ENCODE results near the gene MAP2K7.
"Not testable (repeated sequence)": the region's sequence is repeated elsewhere in the genome, so short reads cannot be mapped to it uniquely, and the experiment has no call there.

The MAP2K7 gene

DNA sequence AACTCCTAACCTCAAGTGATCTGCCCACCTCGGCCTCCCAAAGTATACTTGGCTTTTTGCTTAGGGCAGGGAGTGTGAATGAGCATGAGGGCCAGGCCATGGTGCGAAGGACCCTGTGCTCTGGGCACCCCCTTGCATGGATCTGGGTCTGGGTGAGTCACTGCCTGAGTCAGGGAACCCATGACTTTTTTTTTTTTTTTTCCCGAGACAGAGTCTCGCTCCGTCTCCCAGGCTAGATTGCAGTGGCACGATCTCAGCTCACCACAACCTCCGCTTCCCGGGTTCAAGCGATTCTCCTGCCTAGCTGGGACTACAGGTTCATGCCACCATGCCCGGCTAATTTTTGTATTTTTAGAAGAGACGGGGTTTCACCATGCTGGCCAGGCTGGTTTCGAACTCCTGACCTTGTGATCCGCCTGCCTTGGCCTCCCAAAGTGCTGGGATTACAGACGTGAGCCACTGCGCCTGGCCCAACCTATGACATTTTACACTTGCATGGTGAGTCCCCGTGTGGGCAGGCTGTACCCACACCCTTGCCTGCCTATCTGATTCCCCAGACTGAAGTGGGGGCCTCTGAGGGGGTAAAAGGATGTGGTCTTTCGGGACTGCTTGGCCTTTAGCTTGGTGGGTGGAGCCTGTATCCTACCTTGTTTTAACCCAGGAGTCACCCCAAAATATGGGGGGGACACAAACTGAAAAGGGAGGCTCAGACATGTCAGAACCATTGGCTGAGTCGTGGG, 10.1 kb upstream of the MAP2K7 start:
- H3K9me3 ChIP-seq (ENCODE audit: control insufficient read depth in 1 of 2, low read length in 2 of 2); H3K4me1 ChIP-seq (ENCODE audit: control insufficient read depth in 1 of 2, insufficient read depth in 2 of 2, low read length in 2 of 2); H3K36me3 ChIP-seq (ENCODE audit: control insufficient read depth in 1 of 2, insufficient read depth in 2 of 2, low read length in 2 of 2); H3K27me3 ChIP-seq (ENCODE audit: low read depth, low read length); H3K27ac ChIP-seq (ENCODE audit: low read length); H3K4me3 ChIP-seq (ENCODE audit: low read depth in 1 of 2, low read length in 2 of 2): not testable (repeated sequence)

DNA sequence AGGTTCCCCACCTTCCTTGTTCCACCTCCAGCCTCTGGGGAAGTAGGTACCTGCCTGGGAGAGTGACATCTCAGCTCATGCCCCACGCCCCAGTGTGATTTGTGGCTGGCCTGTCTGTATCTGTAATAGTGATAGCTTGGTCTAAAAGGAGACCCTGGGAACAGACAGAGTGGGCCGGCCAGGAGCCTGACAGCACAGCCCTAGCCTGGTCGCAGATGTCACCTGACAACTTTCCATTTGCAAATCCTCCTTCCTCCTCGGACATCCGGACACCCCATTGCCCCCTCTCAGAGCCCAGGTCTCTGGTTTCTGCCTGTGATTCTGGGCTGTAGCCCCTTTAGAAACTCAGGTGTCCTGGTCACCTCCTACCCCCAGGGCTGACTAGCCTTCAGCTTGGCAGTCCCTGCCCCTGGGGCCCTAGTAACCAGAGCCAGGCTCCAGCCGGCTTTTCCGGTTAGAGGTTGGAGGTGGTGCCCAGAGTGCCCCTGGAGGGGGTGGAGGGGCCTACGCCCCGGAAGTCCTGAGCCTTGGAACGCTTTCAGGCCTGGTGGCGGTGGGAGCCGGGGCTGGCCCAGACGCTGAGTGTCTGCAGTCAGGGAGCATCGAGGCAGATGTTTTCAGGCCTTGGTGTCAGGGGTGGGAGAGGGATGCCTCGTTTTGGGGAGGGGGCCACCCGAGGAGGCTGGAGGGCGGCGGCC, 8.9 kb upstream of the MAP2K7 start:
- Histone ChIP-seq H3K4me1 (ENCODE audit: control insufficient read depth in 1 of 2, insufficient read depth in 2 of 2, low read length in 2 of 2) (no peaks in the 10 kb centered on the region), H3K9me3 (ENCODE audit: control insufficient read depth in 1 of 2, low read length in 2 of 2) (no peaks in the 10 kb centered on the region), H3K27me3 (ENCODE audit: low read depth, low read length) (no peaks in the 10 kb centered on the region), H3K4me3 (ENCODE audit: low read depth in 1 of 2, low read length in 2 of 2) (no peak overlapping the region), H3K27ac (ENCODE audit: low read length) (no peak overlapping the region), H3K36me3 (ENCODE audit: control insufficient read depth in 1 of 2, insufficient read depth in 2 of 2, low read length in 2 of 2) (no peaks in the 10 kb centered on the region)

GRCh38 chr19:7895565-7895964, 8.1 kb upstream of the MAP2K7 start:
- H3K27ac ChIP-seq (ENCODE audit: low read length): no peak overlapping the region
- no peaks in the 10 kb centered on the region for H3K27me3 ChIP-seq (ENCODE audit: low read depth, low read length)
- no peaks in the 10 kb centered on the region for H3K9me3 ChIP-seq (ENCODE audit: control insufficient read depth in 1 of 2, low read length in 2 of 2)
- no peaks in the 10 kb centered on the region for H3K4me1 ChIP-seq (ENCODE audit: control insufficient read depth in 1 of 2, insufficient read depth in 2 of 2, low read length in 2 of 2)
- H3K4me3 ChIP-seq (ENCODE audit: low read depth in 1 of 2, low read length in 2 of 2): no peak overlapping the region
- no peaks in the 10 kb centered on the region for H3K36me3 ChIP-seq (ENCODE audit: control insufficient read depth in 1 of 2, insufficient read depth in 2 of 2, low read length in 2 of 2)

GRCh38 chr19:7897292-7897691, 6.4 kb upstream of the MAP2K7 start:
- Histone ChIP-seq H3K27me3 (ENCODE audit: low read depth, low read length) (no peaks in the 10 kb centered on the region), H3K36me3 (ENCODE audit: control insufficient read depth in 1 of 2, insufficient read depth in 2 of 2, low read length in 2 of 2) (no peaks in the 10 kb centered on the region), H3K9me3 (ENCODE audit: control insufficient read depth in 1 of 2, low read length in 2 of 2) (no peaks in the 10 kb centered on the region), H3K27ac (ENCODE audit: low read length) (no peak overlapping the region), H3K4me1 (ENCODE audit: control insufficient read depth in 1 of 2, insufficient read depth in 2 of 2, low read length in 2 of 2) (no peaks in the 10 kb centered on the region), H3K4me3 (ENCODE audit: low read depth in 1 of 2, low read length in 2 of 2) (no peak overlapping the region)

DNA sequence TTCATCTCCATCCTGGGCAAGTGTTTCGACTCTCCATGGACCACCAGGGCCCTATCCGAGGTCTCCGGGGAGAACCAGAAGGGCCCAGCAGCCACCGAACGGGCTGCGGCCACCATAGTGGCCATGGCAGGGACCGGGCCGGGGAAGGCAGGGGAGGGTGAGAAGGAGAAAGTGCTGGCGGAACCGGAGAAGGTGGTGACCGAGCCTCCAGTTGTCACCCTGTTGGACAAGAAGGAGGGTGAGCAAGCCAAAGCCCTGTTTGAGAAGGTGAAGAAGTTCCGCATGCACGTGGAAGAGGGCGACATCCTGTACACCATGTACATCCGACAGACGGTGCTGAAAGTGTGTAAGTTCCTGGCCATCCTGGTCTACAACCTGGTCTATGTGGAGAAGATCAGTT, 4.7 kb upstream of the MAP2K7 start:
- Histone ChIP-seq H3K4me1 (ENCODE audit: control insufficient read depth in 1 of 2, insufficient read depth in 2 of 2, low read length in 2 of 2) (peaks cover 0 to 8% of the 10 kb centered on the region in 2 donors), H3K4me3 (ENCODE audit: low read depth in 1 of 2, low read length in 2 of 2) (no peak overlapping the region), H3K36me3 (ENCODE audit: control insufficient read depth in 1 of 2, insufficient read depth in 2 of 2, low read length in 2 of 2) (no peaks in the 10 kb centered on the region), H3K27ac (ENCODE audit: low read length) (no peak overlapping the region), H3K9me3 (ENCODE audit: control insufficient read depth in 1 of 2, low read length in 2 of 2) (no peaks in the 10 kb centered on the region), H3K27me3 (ENCODE audit: low read depth, low read length) (no peaks in the 10 kb centered on the region)

DNA sequence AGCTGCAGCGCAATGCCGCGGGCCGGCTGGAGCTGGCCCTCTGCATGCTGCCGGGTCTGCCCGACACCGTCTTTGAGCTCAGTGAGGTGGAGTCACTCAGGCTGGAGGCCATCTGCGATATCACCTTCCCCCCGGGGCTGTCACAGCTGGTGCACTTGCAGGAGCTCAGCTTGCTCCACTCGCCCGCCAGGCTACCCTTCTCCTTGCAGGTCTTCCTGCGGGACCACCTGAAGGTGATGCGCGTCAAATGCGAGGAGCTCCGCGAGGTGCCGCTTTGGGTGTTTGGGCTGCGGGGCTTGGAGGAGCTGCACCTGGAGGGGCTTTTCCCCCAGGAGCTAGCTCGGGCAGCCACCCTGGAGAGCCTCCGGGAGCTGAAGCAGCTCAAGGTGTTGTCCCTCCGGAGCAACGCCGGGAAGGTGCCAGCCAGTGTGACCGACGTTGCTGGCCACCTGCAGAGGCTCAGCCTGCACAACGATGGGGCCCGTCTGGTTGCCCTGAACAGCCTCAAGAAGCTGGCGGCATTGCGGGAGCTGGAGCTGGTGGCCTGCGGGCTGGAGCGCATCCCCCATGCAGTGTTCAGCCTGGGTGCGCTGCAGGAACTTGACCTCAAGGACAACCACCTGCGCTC, 3.8 kb upstream of the MAP2K7 start:
- no peak overlapping the region for H3K4me3 ChIP-seq (ENCODE audit: low read depth in 1 of 2, low read length in 2 of 2)
- no peaks in the 10 kb centered on the region for H3K27me3 ChIP-seq (ENCODE audit: low read depth, low read length)

GRCh38 chr19:7900401-7900870, 3.2 kb upstream of the MAP2K7 start:
- H3K36me3 ChIP-seq (ENCODE audit: control insufficient read depth in 1 of 2, insufficient read depth in 2 of 2, low read length in 2 of 2): no peaks in the 10 kb centered on the region

More for the DNA sequence above, 3.8 kb upstream of the MAP2K7 start:
- Histone ChIP-seq H3K4me1 (ENCODE audit: control insufficient read depth in 1 of 2, insufficient read depth in 2 of 2, low read length in 2 of 2) (peaks cover 4 to 16% of the 10 kb centered on the region in 2 donors), H3K36me3 (ENCODE audit: control insufficient read depth in 1 of 2, insufficient read depth in 2 of 2, low read length in 2 of 2) (no peaks in the 10 kb centered on the region), H3K9me3 (ENCODE audit: control insufficient read depth in 1 of 2, low read length in 2 of 2) (no peaks in the 10 kb centered on the region), H3K27ac (ENCODE audit: low read length) (no peak overlapping the region)

GRCh38 chr19:7900931-7901330, 2.7 kb upstream of the MAP2K7 start:
- Histone ChIP-seq H3K27ac (ENCODE audit: low read length) (no peak overlapping the region), H3K36me3 (ENCODE audit: control insufficient read depth in 1 of 2, insufficient read depth in 2 of 2, low read length in 2 of 2) (peaks cover 0 to 3% of the 10 kb centered on the region in 2 donors), H3K4me3 (ENCODE audit: low read depth in 1 of 2, low read length in 2 of 2) (no peak overlapping the region), H3K27me3 (ENCODE audit: low read depth, low read length) (no peaks in the 10 kb centered on the region), H3K4me1 (ENCODE audit: control insufficient read depth in 1 of 2, insufficient read depth in 2 of 2, low read length in 2 of 2) (peaks cover 8 to 26% of the 10 kb centered on the region in 2 donors), H3K9me3 (ENCODE audit: control insufficient read depth in 1 of 2, low read length in 2 of 2) (no peaks in the 10 kb centered on the region)

More at GRCh38 chr19:7900401-7900870, 3.2 kb upstream of the MAP2K7 start:
- H3K4me1 ChIP-seq (ENCODE audit: control insufficient read depth in 1 of 2, insufficient read depth in 2 of 2, low read length in 2 of 2): peaks cover 8 to 21% of the 10 kb centered on the region in 2 donors
- H3K27ac ChIP-seq (ENCODE audit: low read length): no peak overlapping the region
- H3K27me3 ChIP-seq (ENCODE audit: low read depth, low read length): no peaks in the 10 kb centered on the region
- H3K9me3 ChIP-seq (ENCODE audit: control insufficient read depth in 1 of 2, low read length in 2 of 2): no peaks in the 10 kb centered on the region
- no peak overlapping the region for H3K4me3 ChIP-seq (ENCODE audit: low read depth in 1 of 2, low read length in 2 of 2)

- H3K27me3 ChIP-seq (ENCODE audit: low read depth, low read length): no peaks in the 10 kb centered on the region
- H3K27ac ChIP-seq (ENCODE audit: low read length): no peak overlapping the region
Observed at GRCh38 chr19:7901337-7901736, 2.3 kb upstream of the MAP2K7 start.

GRCh38 chr19:7902796-7903243, 857 bp upstream of the MAP2K7 start:
- Histone ChIP-seq H3K9me3 (ENCODE audit: control insufficient read depth in 1 of 2, low read length in 2 of 2) (no peaks in the 10 kb centered on the region), H3K4me3 (ENCODE audit: low read depth in 1 of 2, low read length in 2 of 2) (peak overlapping the region; percentile 69 to 85), H3K27me3 (ENCODE audit: low read depth, low read length) (no peaks in the 10 kb centered on the region), H3K4me1 (ENCODE audit: control insufficient read depth in 1 of 2, insufficient read depth in 2 of 2, low read length in 2 of 2) (peaks cover 8 to 38% of the 10 kb centered on the region in 2 donors), H3K27ac (ENCODE audit: low read length) (peak overlapping the region; percentile 67), H3K36me3 (ENCODE audit: control insufficient read depth in 1 of 2, insufficient read depth in 2 of 2, low read length in 2 of 2) (peaks cover 0 to 6% of the 10 kb centered on the region in 2 donors)

More at GRCh38 chr19:7901337-7901736, 2.3 kb upstream of the MAP2K7 start:
- Histone ChIP-seq H3K9me3 (ENCODE audit: control insufficient read depth in 1 of 2, low read length in 2 of 2) (no peaks in the 10 kb centered on the region), H3K4me3 (ENCODE audit: low read depth in 1 of 2, low read length in 2 of 2) (no peak overlapping the region), H3K4me1 (ENCODE audit: control insufficient read depth in 1 of 2, insufficient read depth in 2 of 2, low read length in 2 of 2) (peaks cover 8 to 30% of the 10 kb centered on the region in 2 donors), H3K36me3 (ENCODE audit: control insufficient read depth in 1 of 2, insufficient read depth in 2 of 2, low read length in 2 of 2) (peaks cover 0 to 6% of the 10 kb centered on the region in 2 donors)
